Right renal cortex interstitium (tissue), 3 donors: ENCODE measurements around the gene ADAT3. TPM values are rescaled to one million over a fixed set of nuclear protein-coding genes. Genes with fewer than 3 reads are reported as not detected.

ENCODE experiments used
- DNase-seq, 3 donors: peaks; one replicate each; pipeline ENCODE4 v3.0.0-alpha.2; 2013; ENCODE audit warnings: low read depth in 3 of 3, low spot score in 2 of 3
- polyA plus RNA-seq, 3 donors: library from polyadenylated mRNA; unstranded; fragments of 120-200 nt; gene quantifications; one replicate each; pipeline ENCODE4 v1.2.1, GENCODE V29; 2013; ENCODE audit not compliant: insufficient read length in 3 of 3

The ADAT3 gene
- polyA plus RNA-seq, 3 donors = 1.3 to 2.5 (median 1.5) TPM

DNA sequence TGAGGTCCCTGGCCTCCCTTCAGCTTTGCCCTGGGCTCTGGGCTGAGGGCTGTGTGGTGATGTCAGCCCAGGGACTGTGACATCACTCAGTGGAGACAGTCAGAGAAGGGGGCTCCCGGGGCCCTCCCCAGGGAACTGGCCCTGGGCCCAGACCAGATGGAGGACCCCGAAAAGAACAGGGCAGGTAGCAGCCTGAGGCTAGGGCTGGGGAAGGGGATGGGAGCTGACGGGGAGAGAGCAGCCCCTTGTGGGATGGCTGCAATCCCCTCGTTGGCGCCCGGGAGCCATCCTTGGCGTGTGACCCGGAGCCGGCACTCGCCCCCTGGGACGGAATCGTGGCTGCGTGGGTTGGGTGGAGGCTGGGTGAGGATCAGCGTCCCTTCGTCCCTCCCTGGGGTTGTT, 49.3 kb downstream of the ADAT3 start:
- no peak for DNase-seq

DNA sequence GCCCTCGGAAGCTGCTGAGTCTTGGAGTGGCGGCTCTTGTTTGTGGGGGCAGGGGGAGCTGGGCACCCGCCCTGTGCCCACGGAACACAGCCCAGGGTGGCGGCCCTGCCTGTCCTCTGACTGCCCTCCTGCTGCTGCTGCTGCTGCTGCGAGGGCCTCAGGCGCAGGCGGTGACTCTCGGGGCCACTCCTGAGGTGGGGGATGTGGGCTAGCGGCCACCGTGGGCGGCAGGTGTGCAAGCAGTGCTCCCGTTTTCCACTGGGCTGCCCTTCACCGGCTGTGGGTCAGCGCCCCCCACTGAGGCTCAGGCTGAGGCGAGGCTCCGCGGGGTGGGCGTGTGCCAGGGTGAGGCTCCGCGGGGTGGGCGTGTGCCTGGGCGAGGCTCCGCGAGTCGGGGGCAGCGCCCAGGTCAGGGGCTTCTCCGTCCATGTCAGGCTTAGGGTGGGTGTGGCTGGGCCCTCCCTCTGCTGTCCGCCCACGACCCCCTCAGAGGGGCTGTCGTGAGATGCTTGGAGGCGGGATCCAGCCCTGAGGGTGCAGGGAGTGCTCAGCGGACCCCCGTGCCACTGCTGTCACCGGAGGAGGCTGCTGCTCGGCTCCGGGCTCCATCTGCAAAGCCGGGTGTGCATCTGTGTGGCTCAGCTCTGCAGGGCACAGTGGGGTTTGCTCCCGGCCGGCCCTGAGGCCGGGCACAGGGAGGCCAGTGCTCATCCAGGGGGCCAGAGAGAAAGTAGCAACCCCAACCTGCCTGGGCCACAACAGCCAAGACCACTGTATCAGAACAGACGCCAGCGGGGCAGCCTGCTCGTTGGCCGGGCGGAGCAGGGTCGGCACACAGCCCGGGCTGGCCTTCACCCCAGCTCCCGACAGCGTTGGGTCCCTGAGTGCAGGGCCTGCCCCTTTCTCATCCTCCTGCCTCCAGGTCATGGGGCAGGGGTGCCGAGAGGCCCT, 50.2 kb downstream of the ADAT3 start:
- DNase-seq = no peak

DNA sequence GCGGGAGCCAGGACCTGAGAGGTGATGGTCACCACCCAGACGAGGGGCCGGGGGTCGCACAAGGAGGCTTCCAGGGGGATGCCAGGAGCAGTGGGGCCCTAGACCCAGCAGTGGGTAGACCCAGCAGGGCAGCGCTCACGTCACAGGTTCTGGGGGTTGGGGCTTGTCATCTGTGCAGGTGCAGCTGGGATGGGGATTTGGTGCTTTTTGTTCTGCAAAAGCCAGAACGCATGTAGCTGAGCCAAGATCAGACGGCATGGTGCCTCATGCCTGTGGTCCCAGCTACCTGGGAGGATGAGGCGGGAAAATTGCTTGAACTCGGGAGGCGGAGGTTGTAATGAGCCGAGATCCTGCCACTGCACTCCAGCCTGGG, 50.9 kb downstream of the ADAT3 start:
- no peak for DNase-seq

DNA sequence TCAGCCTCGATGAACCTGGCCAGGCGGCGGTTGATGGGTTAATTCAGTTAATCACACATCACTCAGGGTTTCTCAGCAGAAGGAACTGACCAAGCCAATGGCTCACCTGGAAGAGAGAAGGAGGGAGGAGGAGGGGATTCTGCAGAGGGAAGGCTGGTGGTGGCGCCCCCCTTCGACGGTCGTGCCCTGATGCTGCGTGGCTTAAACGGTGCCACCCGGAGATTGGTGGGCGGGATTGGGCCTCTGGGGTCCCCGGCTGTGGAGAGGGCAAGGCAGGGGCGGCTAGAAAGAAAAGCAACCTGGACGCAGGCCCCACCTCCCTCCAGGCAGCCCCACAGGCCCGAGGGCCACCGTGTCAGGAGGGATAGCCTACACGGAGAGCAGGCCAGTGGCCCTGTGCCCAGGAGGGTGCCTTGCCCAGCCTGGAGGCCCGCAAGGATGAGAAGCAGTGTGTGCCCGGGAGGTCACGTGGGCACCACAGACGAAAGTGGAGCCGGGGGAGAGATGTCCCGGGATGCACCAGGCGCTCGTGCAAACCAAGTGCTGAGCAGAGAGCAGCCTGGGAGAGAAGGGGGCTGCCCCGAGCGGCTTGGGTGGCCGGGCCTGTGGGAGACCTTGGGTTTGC, 51.8 kb downstream of the ADAT3 start:
- no peak for DNase-seq

DNA sequence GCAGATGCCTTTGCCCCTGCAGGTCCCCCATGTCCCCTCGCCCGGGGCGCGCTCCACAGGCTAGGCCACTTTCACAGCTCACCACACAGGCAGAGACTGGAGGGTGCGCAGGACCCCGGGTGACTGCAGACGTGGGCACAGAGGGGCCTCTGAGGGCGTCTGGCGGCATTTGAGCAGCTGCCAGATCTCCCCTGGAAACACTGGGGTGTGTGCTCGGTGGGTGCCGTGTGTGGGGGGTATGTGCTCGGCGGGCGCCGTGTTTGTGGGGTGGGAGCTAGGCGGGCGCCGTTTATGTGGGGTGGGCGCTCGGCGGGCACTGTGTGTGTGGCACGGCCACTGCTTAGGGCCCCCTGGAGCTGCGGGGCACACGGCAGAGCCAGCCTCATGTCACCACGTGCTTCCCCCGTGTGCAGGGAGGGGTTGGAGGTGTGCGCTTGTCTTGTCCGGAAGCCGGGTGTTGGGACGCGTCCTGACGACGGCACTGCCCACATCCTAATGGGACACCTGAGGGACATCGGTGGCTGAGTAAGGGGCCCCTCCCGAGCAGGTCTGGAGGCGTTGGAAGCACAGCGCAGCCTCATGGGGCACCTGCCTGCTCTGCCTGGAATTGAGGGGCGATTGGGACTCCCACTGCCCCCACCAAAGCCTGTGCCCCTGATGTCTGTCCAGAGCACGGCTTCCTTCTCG, 52.5 kb downstream of the ADAT3 start:
- no peak for DNase-seq

DNA sequence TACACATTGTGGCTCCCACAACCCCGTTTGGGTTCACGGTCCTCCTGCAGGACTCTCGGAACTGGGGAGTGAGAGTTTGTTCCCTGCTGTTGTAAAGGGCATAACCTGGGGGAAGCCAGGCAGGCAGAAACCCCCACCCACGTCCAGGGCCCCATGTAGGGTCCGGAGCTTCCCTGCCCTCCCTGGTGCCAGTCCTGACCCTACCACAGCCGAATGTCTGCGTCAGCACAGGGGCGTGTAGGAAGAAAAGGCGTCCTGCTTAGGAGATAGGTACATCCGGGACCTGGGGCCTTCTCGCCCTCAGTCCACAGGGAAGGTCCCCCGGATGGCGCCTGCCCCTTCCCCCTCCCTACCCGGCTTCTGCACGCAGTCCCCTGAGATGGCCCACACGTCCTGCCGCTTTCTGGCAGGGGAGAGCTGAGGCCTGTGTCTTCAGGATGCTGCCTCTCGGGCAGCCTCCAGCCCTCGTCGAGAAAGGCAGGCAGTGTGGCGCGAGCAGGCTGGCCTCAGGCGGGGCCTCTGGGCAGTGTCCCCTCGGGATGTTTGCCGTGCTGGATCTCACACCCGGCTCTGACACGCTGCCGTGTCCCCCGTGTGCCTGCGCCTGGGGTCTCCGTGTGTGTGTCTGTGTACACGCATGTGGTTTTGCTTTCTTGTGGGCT, 54.9 kb downstream of the ADAT3 start:
- DNase-seq = no peak

DNA sequence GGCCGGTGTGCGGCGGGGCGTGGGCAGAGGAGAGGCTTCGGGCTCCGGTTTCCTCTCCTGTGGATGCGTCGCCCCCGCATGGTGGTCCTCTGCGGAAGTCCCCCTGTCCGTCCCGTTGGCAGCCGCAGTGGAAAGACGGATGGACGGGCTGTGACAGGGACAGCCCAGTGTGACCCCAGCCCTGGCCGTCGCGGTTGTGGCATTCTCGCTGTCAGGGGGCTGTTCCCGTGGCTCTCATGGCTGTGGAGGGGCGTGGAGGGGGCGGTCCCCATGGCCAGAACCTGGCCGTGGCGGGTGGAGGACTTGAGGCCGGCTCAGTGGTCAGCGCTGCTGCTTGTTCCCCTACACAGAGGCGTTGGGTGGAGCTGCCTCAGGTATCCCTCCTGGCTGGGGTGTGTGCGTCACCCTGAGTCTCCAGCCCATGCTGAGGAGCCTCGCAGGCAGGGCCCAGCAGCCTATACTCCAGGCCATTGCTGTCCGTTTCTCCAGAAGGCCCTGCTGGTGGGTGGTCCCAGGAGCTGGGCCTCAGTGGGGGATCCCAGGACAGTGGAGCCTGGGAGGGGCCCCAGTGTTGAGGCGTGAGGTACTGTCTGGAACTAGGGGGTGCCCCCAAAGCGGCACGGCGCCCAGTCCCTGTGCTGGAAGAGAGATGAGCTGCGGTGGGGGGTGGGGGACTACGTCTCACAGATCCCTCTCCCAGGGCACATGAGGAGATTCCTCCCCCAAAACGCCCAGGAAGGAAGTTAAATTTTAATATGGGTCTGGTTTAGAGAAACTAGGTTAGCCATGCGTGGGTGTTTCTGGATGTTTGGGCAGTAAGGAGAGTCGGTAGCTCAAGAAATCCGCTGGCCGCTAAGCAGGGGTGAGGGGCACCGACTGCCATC, 56.0 kb downstream of the ADAT3 start:
- no peak for DNase-seq

DNA sequence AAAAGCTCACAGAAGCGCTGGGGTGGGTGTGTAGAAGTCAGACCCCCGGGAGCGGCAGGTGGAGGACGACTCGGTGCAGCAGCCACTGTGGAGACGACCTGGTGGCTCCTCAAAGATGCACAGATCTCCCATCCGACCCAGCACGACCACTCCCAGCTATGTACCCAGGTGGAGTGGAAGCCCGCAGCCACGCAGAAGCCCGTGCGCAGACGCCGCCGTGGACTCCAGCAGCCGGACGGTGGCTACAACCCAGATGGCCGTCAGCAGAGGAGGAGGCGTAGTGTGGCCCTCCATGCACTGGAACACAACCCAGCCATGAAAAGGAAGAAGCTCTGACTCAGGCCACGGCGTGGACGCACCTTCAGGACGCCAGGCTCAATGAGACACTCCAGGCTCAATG, 57.5 kb downstream of the ADAT3 start:
- DNase-seq = no peak

Other genes starting within 250 kb of the ADAT3 start
- gene ONECUT3, start 151.9 kb upstream of the ADAT3 start, polyA plus RNA-seq = under 1 TPM in 1 of 3 donors, not detected in 2; 0.01 TPM
- under 1 TPM; 0.45 to 0.65 (median 0.62) TPM for gene ATP8B3, start 93.1 kb upstream of the ADAT3 start, polyA plus RNA-seq
- gene REXO1, start 56.9 kb upstream of the ADAT3 start, polyA plus RNA-seq = 10 to 100 TPM; 17.5 to 25.2 (median 23.4) TPM
- 1 to 10 TPM; 5.5 to 6.0 (median 5.7) TPM for gene KLF16, start 41.8 kb upstream of the ADAT3 start, polyA plus RNA-seq
- gene ABHD17A, start 19.9 kb upstream of the ADAT3 start, polyA plus RNA-seq = 10 to 100 TPM; 33.3 to 37.7 (median 34.9) TPM
- 10 to 100 TPM; 46.8 to 57.7 (median 48.1) TPM for gene SCAMP4, start within 50 bp of the ADAT3 start, polyA plus RNA-seq
- gene CSNK1G2, start 35.8 kb downstream of the ADAT3 start, polyA plus RNA-seq = 10 to 100 TPM; 46.7 to 53.9 (median 51.6) TPM
- gene BTBD2, start 110.3 kb downstream of the ADAT3 start, polyA plus RNA-seq = 10 to 100 TPM; 74.2 to 95.2 (median 77.0) TPM
- gene MKNK2, start 145.8 kb downstream of the ADAT3 start, polyA plus RNA-seq = 10 to 100 TPM; 48.3 to 59.6 (median 49.1) TPM
- 10 to 100 TPM; 19.5 to 21.8 (median 19.9) TPM for gene MOB3A, start 190.9 kb downstream of the ADAT3 start, polyA plus RNA-seq
- gene IZUMO4, start 191.5 kb downstream of the ADAT3 start, polyA plus RNA-seq = 1 to 10 TPM; 3.6 to 6.1 (median 5.7) TPM
- gene AP3D1, start 246.2 kb downstream of the ADAT3 start, polyA plus RNA-seq = 100 to 1,000 TPM in 1 of 3 donors, 10 to 100 TPM in 2; 92.8 to 106 (median 98.8) TPM